ENCODE results near the gene LRRC51. TPM values are rescaled to one million over a fixed set of nuclear protein-coding genes. Genes with fewer than 3 reads are reported as not detected.
A peak's percentile ranks its signal among the peaks of the same experiment; 100 is the strongest.

Gene LRRC51
- total RNA-seq, 2 donors from 2014 or later, result 0.75 to 4.5 TPM

DNA sequence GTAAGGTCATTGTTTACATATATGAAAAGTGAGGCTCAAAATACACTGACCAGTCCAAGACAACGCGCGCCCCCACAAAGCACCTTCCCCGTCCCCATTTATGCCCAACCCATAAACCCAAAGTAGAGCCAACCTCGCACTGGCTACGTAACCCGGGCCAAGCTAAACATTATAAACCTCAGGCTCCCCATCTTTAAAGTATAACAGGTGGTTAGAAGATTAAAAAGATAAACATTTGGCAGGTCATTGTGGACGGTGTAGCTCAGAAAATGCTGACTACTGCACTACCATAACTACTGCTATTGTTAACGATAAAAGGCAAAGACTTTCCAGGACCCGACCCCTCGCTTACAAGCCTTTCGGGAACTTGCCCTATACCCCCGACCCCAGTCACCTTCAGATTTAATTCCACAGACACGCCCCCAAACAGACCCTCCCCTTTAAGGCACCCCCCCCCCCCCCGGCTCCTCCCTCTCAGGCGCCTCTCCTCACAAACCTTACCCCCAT is 778 bp upstream of the LRRC51 start:
- DNase-seq (peak in 1 of 3 donors; percentile 18), ATAC-seq (peak; percentile 29)
- Mint-ChIP-seq H3K27ac (peak overlapping the region; percentile 97), H3K27me3 (no peaks in the 10 kb centered on the region), H3K36me3 (ENCODE audit: low read depth) (no peaks in the 10 kb centered on the region), H3K4me1 (peaks cover 47% of the 10 kb centered on the region), H3K4me3 (peak overlapping the region; percentile 100)
- H3K9me3 ChIP-seq (ENCODE audit: control insufficient read depth, low read length, poor library complexity, severe bottlenecking), result no peaks in the 10 kb centered on the region

DNA sequence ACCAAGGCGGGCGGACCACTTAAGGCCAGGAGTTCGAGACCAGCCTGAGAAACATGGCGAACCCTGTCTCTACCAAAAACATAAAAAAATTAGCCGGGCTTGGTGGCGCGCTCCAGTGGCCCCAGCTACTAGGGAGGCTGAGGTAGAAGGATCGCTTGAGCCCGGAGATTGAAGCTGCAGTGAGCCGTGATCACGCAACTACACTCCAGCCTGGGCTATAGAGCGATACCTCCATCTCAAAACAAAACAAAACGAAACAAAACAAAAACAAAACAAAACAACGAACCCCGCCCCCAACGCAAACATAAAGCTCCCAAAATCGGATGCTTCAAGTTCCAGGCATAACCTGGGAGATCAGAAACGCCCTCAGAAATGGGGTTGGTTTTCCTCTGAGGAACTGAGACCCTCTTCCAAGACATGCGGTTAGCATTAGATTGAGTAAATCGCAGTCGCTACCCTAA is 564 bp downstream of the LRRC51 start:
- no peaks in the 10 kb centered on the region for H3K36me3 Mint-ChIP-seq (ENCODE audit: low read depth)
- peaks cover 51% of the 10 kb centered on the region for H3K4me1 Mint-ChIP-seq
- ATAC-seq (no peak), DNase-seq (no peak)
- no peaks in the 10 kb centered on the region for H3K9me3 ChIP-seq (ENCODE audit: control insufficient read depth, low read length, poor library complexity, severe bottlenecking)
- H3K27me3 Mint-ChIP-seq, result no peaks in the 10 kb centered on the region
- peak overlapping the region; percentile 97 for H3K27ac Mint-ChIP-seq
- H3K4me3 Mint-ChIP-seq, result peak overlapping the region; percentile 100

DNA sequence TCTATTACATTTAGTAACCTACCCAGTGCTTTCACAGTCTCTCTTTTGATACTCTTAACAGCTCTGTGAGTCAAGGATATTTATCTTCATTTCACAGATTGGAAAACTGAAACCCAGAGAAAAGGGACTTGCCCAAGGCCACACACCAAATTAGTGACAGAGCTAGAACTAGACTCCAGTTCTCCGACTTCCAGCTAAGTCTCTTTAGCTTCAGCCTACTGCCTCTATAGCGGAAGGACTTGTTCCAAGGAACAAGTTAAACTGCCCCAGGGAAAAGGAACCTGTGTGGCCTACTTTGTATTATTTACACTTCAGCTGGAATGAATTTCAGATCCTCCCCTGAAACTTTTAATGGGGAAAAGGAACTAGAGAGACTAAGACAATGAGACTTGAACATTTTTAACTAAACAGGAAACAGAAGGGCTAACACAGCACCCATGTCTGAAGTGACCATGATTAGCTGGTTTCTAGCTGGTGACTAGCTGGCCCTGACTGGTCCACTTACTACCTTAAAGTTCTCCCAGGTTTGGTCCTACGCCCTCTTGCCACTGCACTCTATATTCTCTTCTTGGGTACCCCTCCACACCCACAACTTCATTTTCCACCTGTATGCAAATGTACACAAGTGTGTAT is 1.3 kb downstream of the LRRC51 start:
- peak overlapping the region; percentile 97 for H3K27ac Mint-ChIP-seq
- no peaks in the 10 kb centered on the region for H3K9me3 ChIP-seq (ENCODE audit: control insufficient read depth, low read length, poor library complexity, severe bottlenecking)
- no peaks in the 10 kb centered on the region for H3K27me3 Mint-ChIP-seq
- H3K4me3 Mint-ChIP-seq, result peak overlapping the region; percentile 78
- DNase-seq (no peak), ATAC-seq (no peak)
- H3K36me3 Mint-ChIP-seq (ENCODE audit: low read depth), result no peaks in the 10 kb centered on the region
- H3K4me1 Mint-ChIP-seq, result peaks cover 48% of the 10 kb centered on the region

DNA sequence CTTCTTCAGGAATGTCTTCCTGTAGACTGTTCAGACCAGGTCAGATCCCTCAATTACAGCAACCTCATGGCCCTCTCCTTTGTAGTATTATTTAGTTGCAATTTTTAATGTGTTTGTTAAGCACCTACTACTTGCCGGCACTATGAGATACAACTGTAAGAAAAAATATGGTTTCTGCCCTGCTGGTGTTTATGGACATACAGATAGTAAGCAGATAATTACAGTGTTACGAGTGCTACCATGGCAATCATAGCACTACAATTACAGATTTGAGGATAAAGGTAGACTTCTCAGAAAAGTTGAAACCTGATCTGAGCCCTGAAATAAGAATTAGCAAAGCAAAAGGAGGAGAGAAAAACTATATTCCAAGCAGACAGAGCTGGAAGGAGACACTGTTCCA is 2.8 kb downstream of the LRRC51 start:
- Mint-ChIP-seq H3K4me1 (peaks cover 43% of the 10 kb centered on the region), H3K36me3 (ENCODE audit: low read depth) (no peaks in the 10 kb centered on the region), H3K27me3 (no peaks in the 10 kb centered on the region), H3K4me3 (no peak overlapping the region), H3K27ac (peak overlapping the region; percentile 97)
- DNase-seq, result no peak
- ATAC-seq, result no peak
- no peaks in the 10 kb centered on the region for H3K9me3 ChIP-seq (ENCODE audit: control insufficient read depth, low read length, poor library complexity, severe bottlenecking)

DNA sequence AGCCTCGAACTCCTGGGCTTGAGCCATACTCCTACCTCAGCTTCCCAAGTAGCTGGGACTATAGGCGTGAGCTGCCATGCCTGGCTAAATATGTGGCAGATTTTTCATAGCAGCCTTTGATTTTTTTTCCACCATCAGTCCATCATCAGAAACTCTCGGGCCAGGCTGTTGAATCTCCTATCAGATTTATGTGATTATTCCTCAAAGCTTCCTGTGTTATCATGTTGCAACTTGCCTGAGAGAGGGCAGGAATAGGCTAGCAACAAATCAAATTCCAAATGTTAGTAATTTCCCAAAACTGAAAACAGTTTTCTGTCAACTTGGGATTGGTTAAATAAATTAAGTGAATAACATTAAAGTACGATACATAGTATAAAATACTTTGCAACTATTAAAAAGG is 3.4 kb downstream of the LRRC51 start:
- no peaks in the 10 kb centered on the region for H3K9me3 ChIP-seq (ENCODE audit: control insufficient read depth, low read length, poor library complexity, severe bottlenecking)
- Mint-ChIP-seq H3K36me3 (ENCODE audit: low read depth) (no peaks in the 10 kb centered on the region), H3K27me3 (no peaks in the 10 kb centered on the region), H3K27ac (peak overlapping the region; percentile 97), H3K4me1 (peaks cover 39% of the 10 kb centered on the region), H3K4me3 (no peak overlapping the region)
- DNase-seq, result no peak
- no peak for ATAC-seq

DNA sequence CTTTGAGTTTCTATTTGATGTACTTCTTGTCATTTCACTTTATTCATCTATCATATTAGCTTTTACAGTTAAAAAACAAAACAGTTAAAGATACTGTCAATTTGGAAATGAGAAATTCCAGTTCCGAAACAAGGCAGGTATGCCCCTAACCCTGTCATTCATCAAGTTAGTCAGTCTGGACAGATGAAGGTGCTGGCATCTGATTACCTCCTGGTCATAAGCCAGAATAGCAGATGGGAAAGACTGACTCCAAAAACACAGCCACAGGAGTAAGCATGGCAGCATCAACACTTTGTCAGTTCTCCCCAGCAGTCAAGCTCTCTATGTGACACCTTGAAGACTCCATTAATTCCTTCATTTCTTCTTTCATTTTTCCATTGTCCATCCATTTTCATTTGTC is 4.3 kb downstream of the LRRC51 start:
- no peak for ATAC-seq
- Mint-ChIP-seq H3K4me3 (no peak overlapping the region), H3K36me3 (ENCODE audit: low read depth) (no peaks in the 10 kb centered on the region), H3K27me3 (no peaks in the 10 kb centered on the region), H3K27ac (peak overlapping the region; percentile 97), H3K4me1 (peaks cover 38% of the 10 kb centered on the region)
- DNase-seq, result no peak
- no peaks in the 10 kb centered on the region for H3K9me3 ChIP-seq (ENCODE audit: control insufficient read depth, low read length, poor library complexity, severe bottlenecking)

DNA sequence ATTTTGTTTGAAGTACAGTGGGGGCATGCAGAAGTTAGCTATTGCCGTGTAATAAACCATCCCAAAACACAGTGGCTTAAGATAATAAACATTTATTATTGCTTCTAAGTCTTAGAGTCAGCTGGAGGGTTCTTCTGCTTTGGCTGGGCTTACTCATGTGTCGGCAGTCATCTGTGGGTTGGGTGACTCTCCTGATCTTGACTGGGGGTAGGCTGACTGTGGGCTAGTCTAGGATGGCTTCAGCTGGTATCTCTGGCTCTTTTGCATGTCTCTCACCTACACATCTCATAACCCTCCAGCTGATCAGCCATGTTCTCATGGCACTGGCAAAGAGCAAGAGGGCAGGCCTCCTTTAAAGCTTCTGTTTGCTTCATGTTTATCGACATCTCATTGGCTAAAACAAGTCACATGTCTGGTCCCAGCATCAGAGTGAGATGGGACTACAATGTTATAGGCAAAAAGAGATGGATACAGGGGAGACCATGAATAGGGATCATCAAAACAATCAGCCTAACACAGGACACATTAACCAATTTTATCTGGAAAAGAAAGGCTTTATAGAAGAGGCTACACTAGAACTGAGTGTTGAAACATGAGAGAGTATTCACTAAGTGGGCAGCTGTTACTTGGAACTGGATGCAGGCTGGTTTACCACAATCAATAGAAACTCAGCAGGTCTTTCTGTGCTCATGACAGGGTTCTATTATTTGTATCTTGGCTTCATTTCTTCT is 5.1 kb downstream of the LRRC51 start:
- Mint-ChIP-seq H3K4me1 (peaks cover 32% of the 10 kb centered on the region), H3K4me3 (no peak overlapping the region), H3K36me3 (ENCODE audit: low read depth) (no peaks in the 10 kb centered on the region), H3K27me3 (no peaks in the 10 kb centered on the region), H3K27ac (peak overlapping the region; percentile 97)
- no peaks in the 10 kb centered on the region for H3K9me3 ChIP-seq (ENCODE audit: control insufficient read depth, low read length, poor library complexity, severe bottlenecking)
- no peak for ATAC-seq
- no peak for DNase-seq

DNA sequence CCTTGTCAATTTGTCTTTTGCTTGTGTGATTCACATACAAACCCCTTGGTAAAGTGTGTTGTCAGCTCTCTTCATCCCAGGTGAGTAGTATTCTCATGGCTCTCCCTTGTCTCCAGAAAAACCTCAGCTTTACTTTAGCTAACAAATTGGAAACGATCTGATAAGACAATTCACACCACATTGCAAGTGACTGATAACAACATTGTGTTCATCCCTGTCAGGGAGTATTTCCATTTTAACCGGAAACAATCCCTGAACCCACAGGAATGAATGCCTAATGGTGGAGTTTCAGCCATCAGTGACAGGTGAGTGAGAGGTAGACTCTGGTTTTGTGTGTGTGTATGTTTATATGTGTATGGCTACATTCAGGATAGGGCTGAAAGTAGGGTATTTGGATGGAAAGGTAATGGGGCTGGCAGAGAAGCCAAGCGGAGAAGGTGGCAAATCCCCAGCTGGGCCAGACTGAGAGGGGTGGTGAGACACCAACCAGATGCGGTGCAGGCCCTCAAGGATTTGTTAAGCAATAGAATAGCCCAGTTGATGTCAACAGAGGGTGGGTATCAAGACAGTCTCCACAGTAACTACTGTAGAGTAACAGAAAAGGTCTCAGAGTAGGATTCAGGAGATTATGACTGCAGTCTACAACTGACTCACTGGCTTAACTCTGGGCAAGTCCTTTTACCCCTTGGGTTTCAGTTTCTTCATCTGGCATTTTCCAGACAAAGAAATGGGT is 7.6 kb downstream of the LRRC51 start:
- Mint-ChIP-seq H3K36me3 (ENCODE audit: low read depth) (no peaks in the 10 kb centered on the region), H3K4me1 (peaks cover 30% of the 10 kb centered on the region), H3K4me3 (no peak overlapping the region), H3K27me3 (no peaks in the 10 kb centered on the region), H3K27ac (peak overlapping the region; percentile 97)
- no peak for ATAC-seq
- no peak for DNase-seq
- no peaks in the 10 kb centered on the region for H3K9me3 ChIP-seq (ENCODE audit: control insufficient read depth, low read length, poor library complexity, severe bottlenecking)

DNA sequence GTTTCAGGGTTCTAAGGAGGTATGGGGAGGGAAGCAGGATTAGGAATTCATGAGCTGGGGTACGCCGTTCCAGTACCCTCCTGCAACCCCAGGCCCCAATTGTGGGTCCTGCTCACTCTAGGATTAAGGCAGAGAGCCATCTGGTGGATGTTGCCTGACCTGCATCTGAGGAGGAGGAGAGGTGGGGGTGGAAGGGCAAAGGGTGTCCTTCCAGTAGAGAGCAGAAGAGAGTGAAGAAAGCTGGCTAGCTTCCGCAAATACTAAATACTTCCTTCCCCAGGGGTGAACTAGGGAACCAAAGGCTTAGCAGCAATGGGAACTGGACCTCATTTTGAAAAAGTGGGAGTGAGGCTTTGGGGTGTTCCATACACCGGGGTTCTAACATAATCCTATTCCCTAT is 10.6 kb downstream of the LRRC51 start:
- peak overlapping the region; percentile 91 for H3K27ac Mint-ChIP-seq
- peak; percentile 27 to 60 (median 45) for DNase-seq
- H3K36me3 Mint-ChIP-seq (ENCODE audit: low read depth), result no peaks in the 10 kb centered on the region
- H3K4me1 Mint-ChIP-seq, result peaks cover 21% of the 10 kb centered on the region
- ATAC-seq, result peak; percentile 98
- H3K9me3 ChIP-seq (ENCODE audit: control insufficient read depth, low read length, poor library complexity, severe bottlenecking), result no peaks in the 10 kb centered on the region
- no peak overlapping the region for H3K4me3 Mint-ChIP-seq
- H3K27me3 Mint-ChIP-seq, result no peaks in the 10 kb centered on the region

DNA sequence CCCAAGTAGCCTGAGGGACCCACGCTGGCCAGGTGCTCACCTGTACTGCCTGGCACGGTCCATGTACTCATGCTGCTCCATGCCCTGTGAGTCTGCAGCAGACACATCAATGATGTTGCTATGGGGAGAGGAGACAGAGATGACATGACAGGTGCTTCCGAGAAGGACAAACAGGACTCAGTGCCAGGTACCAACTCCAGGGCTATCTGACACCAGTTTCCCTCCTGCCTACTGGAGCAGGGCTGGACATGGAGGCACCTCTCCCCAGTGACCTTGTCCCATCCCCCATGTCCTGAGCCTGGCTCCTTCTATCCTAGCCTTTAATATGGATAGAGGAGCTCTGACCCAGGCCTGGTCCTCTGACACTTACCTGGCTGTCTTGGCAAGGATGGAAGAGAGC is 18.1 kb downstream of the LRRC51 start:
- DNase-seq, result no peak
- no peak overlapping the region for H3K4me3 Mint-ChIP-seq
- H3K9me3 ChIP-seq (ENCODE audit: control insufficient read depth, low read length, poor library complexity, severe bottlenecking), result no peaks in the 10 kb centered on the region
- no peak for ATAC-seq
- peak overlapping the region; percentile 70 for H3K27ac Mint-ChIP-seq
- H3K36me3 Mint-ChIP-seq (ENCODE audit: low read depth), result peaks cover 4% of the 10 kb centered on the region
- peaks cover 33% of the 10 kb centered on the region for H3K4me1 Mint-ChIP-seq
- H3K27me3 Mint-ChIP-seq, result no peaks in the 10 kb centered on the region

DNA sequence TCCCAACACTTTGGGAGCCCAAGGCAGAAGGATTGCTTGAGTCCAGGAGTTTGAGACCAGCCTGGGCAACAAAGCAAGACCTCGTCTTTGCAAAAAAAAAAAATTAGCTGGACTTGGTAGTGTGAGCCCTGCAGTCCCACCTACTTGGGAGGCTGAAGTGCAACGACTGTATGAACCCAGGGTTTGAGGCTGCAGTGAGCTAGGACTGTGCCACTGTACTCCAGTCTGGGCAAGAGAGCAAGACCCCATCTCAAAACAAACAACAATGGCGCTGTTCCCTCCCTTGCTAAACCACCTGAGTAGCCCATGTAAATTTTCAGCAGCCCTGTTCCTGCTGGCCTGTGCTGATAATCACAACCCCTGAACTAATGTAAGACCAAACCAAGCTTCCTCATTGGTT is 19.4 kb downstream of the LRRC51 start:
- DNase-seq (no peak), ATAC-seq (no peak)
- no peaks in the 10 kb centered on the region for H3K27me3 Mint-ChIP-seq
- peaks cover 37% of the 10 kb centered on the region for H3K4me1 Mint-ChIP-seq
- no peaks in the 10 kb centered on the region for H3K9me3 ChIP-seq (ENCODE audit: control insufficient read depth, low read length, poor library complexity, severe bottlenecking)
- H3K4me3 Mint-ChIP-seq, result no peak overlapping the region
- H3K36me3 Mint-ChIP-seq (ENCODE audit: low read depth), result peaks cover 4% of the 10 kb centered on the region
- peak overlapping the region; percentile 94 for H3K27ac Mint-ChIP-seq

DNA sequence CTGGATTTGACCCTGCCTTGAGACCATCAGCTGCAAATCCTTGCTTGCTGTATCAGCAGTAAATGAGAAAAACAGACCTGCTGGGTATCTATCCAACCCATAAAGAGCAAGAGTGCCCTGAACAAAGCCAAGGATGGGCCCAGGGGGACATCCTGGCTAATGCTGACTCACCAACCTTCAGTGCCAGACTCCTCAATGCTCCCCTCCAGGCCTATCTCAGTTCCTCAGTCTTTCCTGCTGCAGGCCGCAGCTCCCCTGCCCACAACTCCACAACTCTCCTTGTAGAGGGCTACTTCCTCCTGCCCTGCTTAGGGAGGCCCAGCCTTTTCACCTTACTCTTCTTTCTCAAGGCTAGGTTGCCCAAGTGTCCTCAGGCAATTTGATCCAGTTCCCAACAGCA is 19.8 kb downstream of the LRRC51 start:
- Mint-ChIP-seq H3K27me3 (no peaks in the 10 kb centered on the region), H3K27ac (peak overlapping the region; percentile 94), H3K4me3 (no peak overlapping the region), H3K36me3 (ENCODE audit: low read depth) (peaks cover 4% of the 10 kb centered on the region), H3K4me1 (peaks cover 38% of the 10 kb centered on the region)
- no peaks in the 10 kb centered on the region for H3K9me3 ChIP-seq (ENCODE audit: control insufficient read depth, low read length, poor library complexity, severe bottlenecking)
- DNase-seq (no peak), ATAC-seq (no peak)

DNA sequence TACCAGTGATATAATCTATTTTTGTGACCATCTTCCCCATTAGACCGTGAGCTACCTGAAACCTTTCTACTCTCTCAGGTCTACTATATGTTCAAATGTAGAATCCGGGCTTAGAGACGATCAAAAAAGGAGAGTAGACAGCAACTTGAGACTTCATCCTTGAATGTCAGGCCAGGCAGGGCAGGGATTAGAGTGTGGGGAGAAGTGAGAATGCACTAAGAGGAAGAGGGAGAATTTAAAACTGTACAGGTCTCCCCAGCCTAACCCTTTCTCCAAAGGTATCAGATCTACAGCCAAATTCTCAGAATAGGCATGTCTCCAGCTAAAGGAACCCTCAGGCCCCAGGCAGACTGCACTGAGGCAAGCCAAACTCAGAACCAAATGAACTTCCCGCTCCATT is 21.5 kb downstream of the LRRC51 start:
- Mint-ChIP-seq H3K27ac (peak overlapping the region; percentile 94), H3K36me3 (ENCODE audit: low read depth) (peaks cover 4% of the 10 kb centered on the region), H3K4me1 (peaks cover 38% of the 10 kb centered on the region), H3K27me3 (no peaks in the 10 kb centered on the region), H3K4me3 (peak overlapping the region; percentile 93)
- H3K9me3 ChIP-seq (ENCODE audit: control insufficient read depth, low read length, poor library complexity, severe bottlenecking), result no peaks in the 10 kb centered on the region
- no peak for ATAC-seq
- no peak for DNase-seq

Data from T-helper 17 cell (primary cell).